CD14-positive monocyte (primary cell): Measurements from ENCODE around the gene WDR45B. TPM values are rescaled to one million over a fixed set of nuclear protein-coding genes. Genes with fewer than 3 reads are reported as not detected.

Experiments used
- DNase-seq, 3 donors: peaks; one replicate each; pipeline ENCODE4 v3.0.0-alpha.2; 2011 to 2022
- H2AFZ ChIP-seq: 2 replicates; pipeline ENCODE4 v1.6.0; 2012; ENCODE audit warnings: mild to moderate bottlenecking, low read depth, low read length, inconsistent platforms; ENCODE audit not compliant: insufficient read depth, poor library complexity, severe bottlenecking
- H3K27ac ChIP-seq, 2 donors: 1 replicate in 1 of 2; 2 replicates in 1 of 2; pipeline ENCODE4 v1.5.1; 2012 to 2013; ENCODE audit warnings: low read length in 2 of 2, control low read depth in 1 of 2, inconsistent platforms in 1 of 2, low read depth in 1 of 2, mild to moderate bottlenecking in 1 of 2
- H3K27me3 ChIP-seq, 2 donors: one replicate each; pipeline versions ENCODE4 v1.6.0 to v1.6.1; 2011 to 2013; ENCODE audit warnings: low read length in 2 of 2; ENCODE audit not compliant: control insufficient read depth in 2 of 2, insufficient read depth in 2 of 2
- H3K36me3 ChIP-seq, 2 donors: replicated peaks in 1 of 2; 1 replicate in 1 of 2; 2 replicates in 1 of 2; pipeline versions ENCODE4 v1.5.1 to v1.6.1; 2012 to 2013; ENCODE audit warnings: low read length in 2 of 2, control low read depth in 1 of 2, inconsistent platforms in 1 of 2, mild to moderate bottlenecking in 1 of 2; ENCODE audit not compliant: insufficient read depth in 2 of 2, control insufficient read depth in 1 of 2
- H3K4me1 ChIP-seq, 2 donors: 1 replicate in 1 of 2; 2 replicates in 1 of 2; pipeline versions ENCODE4 v1.5.1 to v1.6.1; 2012 to 2013; ENCODE audit warnings: low read length in 2 of 2, control low read depth in 1 of 2, inconsistent platforms in 1 of 2, mild to moderate bottlenecking in 1 of 2, moderate library complexity in 1 of 2; ENCODE audit not compliant: insufficient read depth in 2 of 2, control insufficient read depth in 1 of 2
- H3K4me2 ChIP-seq: replicated peaks from 2 replicates; pipeline ENCODE3; 2012; ENCODE audit warnings: low read length, moderate library complexity, mild to moderate bottlenecking; ENCODE audit not compliant: poor library complexity, severe bottlenecking; ENCODE audit errors: extremely low read depth
- H3K4me3 ChIP-seq, 3 experiments: fragments of 200-600 bp in 1 of 3; sonication (generic) in 1 of 3; replicated peaks in 1 of 3; 1 replicate in 2 of 3; 2 replicates in 1 of 3; pipeline ENCODE4 v1.5.1; 2011 to 2013; ENCODE audit warnings: low read length in 3 of 3, mild to moderate bottlenecking in 3 of 3, control low read depth in 2 of 3, low read depth in 2 of 3, inconsistent platforms in 1 of 3, moderate library complexity in 1 of 3
- H3K79me2 ChIP-seq: 2 replicates; pipeline ENCODE4 v1.6.0; 2012; ENCODE audit warnings: mild to moderate bottlenecking, control low read depth, inconsistent platforms, low read length, moderate library complexity; ENCODE audit not compliant: insufficient read depth
- H3K9ac ChIP-seq: 2 replicates; pipeline ENCODE4 v1.6.0; 2017; ENCODE audit warnings: low read length, mild to moderate bottlenecking; ENCODE audit not compliant: insufficient read depth, poor library complexity, severe bottlenecking
- H3K9me3 ChIP-seq, 2 donors: replicated peaks in 1 of 2; 1 replicate in 1 of 2; 2 replicates in 1 of 2; pipeline versions ENCODE4 v1.5.1 to v1.6.1; 2012 to 2013; ENCODE audit warnings: low read length in 2 of 2, control low read depth in 1 of 2; ENCODE audit not compliant: control insufficient read depth in 1 of 2, insufficient read depth in 1 of 2
- H4K20me1 ChIP-seq: 2 replicates; pipeline ENCODE4 v1.6.0; 2012; ENCODE audit warnings: mild to moderate bottlenecking, low read length, control low read depth, moderate library complexity; ENCODE audit not compliant: insufficient read depth
- H3K27ac Mint-ChIP-seq, 7 donors: one replicate each; pipeline ENCODE4 v1.8.0; 2020; ENCODE audit warnings: mild to moderate bottlenecking in 7 of 7, mixed read lengths in 7 of 7, moderate library complexity in 6 of 7, inconsistent platforms in 2 of 7
- H3K27me3 Mint-ChIP-seq, 3 donors: one replicate each; pipeline ENCODE4 v1.8.0; 2021 to 2022; ENCODE audit warnings: low read depth in 3 of 3, mild to moderate bottlenecking in 3 of 3, mixed read lengths in 3 of 3, moderate library complexity in 3 of 3, inconsistent platforms in 1 of 3
- H3K36me3 Mint-ChIP-seq, 2 donors: one replicate each; pipeline ENCODE4 v1.8.0; 2020; ENCODE audit warnings: mixed read lengths in 2 of 2, inconsistent platforms in 1 of 2, mild to moderate bottlenecking in 1 of 2
- H3K4me1 Mint-ChIP-seq: one replicate; pipeline ENCODE4 v1.8.0; 2020; ENCODE audit warnings: mild to moderate bottlenecking, mixed read lengths
- H3K4me3 Mint-ChIP-seq, 2 donors: one replicate each; pipeline ENCODE4 v1.8.0; 2020; ENCODE audit warnings: mild to moderate bottlenecking in 2 of 2, mixed read lengths in 2 of 2, moderate library complexity in 1 of 2
- H3K9me3 Mint-ChIP-seq, 7 donors: one replicate each; pipeline ENCODE4 v1.8.0; 2020 to 2022; ENCODE audit warnings: mixed read lengths in 7 of 7, mild to moderate bottlenecking in 6 of 7, moderate library complexity in 6 of 7, inconsistent platforms in 2 of 7
- CTCF ChIP-seq: fragments of 200-600 bp; IDR thresholded peaks from one replicate; pipeline ENCODE4 v1.8.0; 2022; ENCODE audit warnings: antibody characterized with exemption, mild to moderate bottlenecking
- WGBS: methylation state at CpG from one replicate; pipeline ENCODE4 v1.1.5; 2013; ENCODE audit warnings: missing lambda C conversion rate; ENCODE audit not compliant: insufficient coverage; 5-methylcytosine and 5-hydroxymethylcytosine counted together
- intact Hi-C, 2 donors: fragments of 100-400 bp; cut with micrococcal nuclease; formaldehyde crosslinking; loops; one replicate each; pipeline versions ENCODE4 v1.15.0 to v1.15.1; 2023
- polyA plus RNA-seq, 3 donors: library from polyadenylated mRNA; depleted of rRNA in 1 of 3; unstranded in 2 of 3; stranded (reverse) in 1 of 3; fragments of 300-500 nt in 2 of 3; fragments of >200 nt in 1 of 3; fragmentation: Illumina TruSeq in 2 of 3; gene quantifications; 1 replicate in 2 of 3; 2 replicates in 1 of 3; pipeline ENCODE4 v1.2.3, GENCODE V29; 2012 to 2021

The WDR45B gene
- polyA plus RNA-seq, 3 donors = 42.6 to 82.6 (median 60.3) TPM

DNA sequence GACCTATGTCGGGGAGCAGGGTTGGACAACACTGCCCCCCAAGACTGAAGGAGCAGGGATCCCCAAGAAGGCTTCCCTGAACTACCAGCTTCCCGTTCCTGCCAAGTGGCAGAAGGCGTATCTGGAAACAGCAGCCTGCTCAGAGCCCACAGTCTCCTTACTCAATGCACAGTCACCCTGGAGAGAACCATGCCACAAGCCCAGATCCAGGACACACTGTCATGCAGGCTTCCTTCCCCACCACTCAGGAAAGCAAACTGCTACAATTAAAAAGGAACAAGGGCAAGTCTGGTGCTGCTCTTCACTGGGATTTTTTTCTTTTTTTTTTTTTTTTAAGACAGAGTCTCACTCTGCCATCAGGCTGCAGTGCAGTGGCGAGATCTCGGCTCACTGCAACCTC is 8.2 kb downstream of the WDR45B start:
- 21% methylated on average over 5 of the region's 5 CpGs for WGBS
- DNase-seq = no peak
- H3K4me1 Mint-ChIP-seq = peaks cover 3% of the 10 kb centered on the region
- no peaks in the 10 kb centered on the region for H3K27me3 ChIP-seq
- intact Hi-C loops = no loop called here
- H3K27me3 Mint-ChIP-seq = no peaks in the 10 kb centered on the region
- no peak overlapping the region for H3K4me3 Mint-ChIP-seq
- peaks cover 62 to 91% of the 10 kb centered on the region in 2 donors for H3K36me3 Mint-ChIP-seq
- peaks cover 0 to 7% of the 10 kb centered on the region in 2 donors for H3K9me3 ChIP-seq
- no peak overlapping the region for H3K4me3 ChIP-seq
- no peak overlapping the region for H3K27ac ChIP-seq
- peaks cover 99% of the 10 kb centered on the region for H4K20me1 ChIP-seq
- H3K79me2 ChIP-seq = peaks cover 97% of the 10 kb centered on the region
- H3K36me3 ChIP-seq = peaks cover 51 to 92% of the 10 kb centered on the region in 2 donors
- TF ChIP-seq CTCF = no peak
- H3K4me1 ChIP-seq = no peaks in the 10 kb centered on the region
- H3K4me2 ChIP-seq = no peak overlapping the region
- H3K27ac Mint-ChIP-seq = peak overlapping the region in 2 of 7 donors; percentile 35 to 57
- peaks cover 0 to 6% (median 5%) of the 10 kb centered on the region in 7 donors for H3K9me3 Mint-ChIP-seq
- no peak overlapping the region for H2AFZ ChIP-seq
- no peak overlapping the region for H3K9ac ChIP-seq

DNA sequence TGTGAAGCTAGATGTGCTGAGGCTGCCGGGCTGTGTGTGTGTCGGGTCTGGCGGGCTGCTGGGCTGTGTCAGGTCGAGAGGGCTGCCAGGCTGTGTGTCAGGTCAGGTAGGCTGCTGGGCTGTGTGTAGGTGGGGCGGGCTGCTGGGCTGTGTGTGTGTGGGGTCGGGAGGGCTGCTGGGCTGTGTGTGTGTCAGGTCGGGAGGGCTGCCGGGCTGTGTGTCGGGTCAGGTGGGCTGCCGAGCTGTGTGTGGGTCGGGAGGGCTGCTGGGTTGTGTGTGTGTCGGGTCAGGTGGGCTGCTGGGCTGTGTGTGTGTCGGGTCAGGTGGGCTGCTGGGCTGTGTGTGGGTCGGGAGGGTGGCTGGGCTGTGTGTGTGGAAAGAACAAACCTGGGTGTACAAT is 8.6 kb downstream of the WDR45B start:
- Mint-ChIP-seq H3K27me3 (no peaks in the 10 kb centered on the region), H3K4me1 (peaks cover 3% of the 10 kb centered on the region), H3K9me3 (peaks cover 0 to 6% (median 5%) of the 10 kb centered on the region in 7 donors), H3K4me3 (no peak overlapping the region), H3K27ac (peak overlapping the region in 3 of 7 donors; percentile 35 to 57 (median 47)), H3K36me3 (peaks cover 62 to 89% of the 10 kb centered on the region in 2 donors)
- Histone ChIP-seq H3K27ac (no peak overlapping the region), H3K4me1 (no peaks in the 10 kb centered on the region), H4K20me1 (peaks cover 99% of the 10 kb centered on the region), H3K4me3 (no peak overlapping the region), H3K36me3 (peaks cover 51 to 94% of the 10 kb centered on the region in 2 donors), H3K27me3 (no peaks in the 10 kb centered on the region), H3K9ac (no peak overlapping the region), H3K9me3 (peaks cover 0 to 7% of the 10 kb centered on the region in 2 donors), H2AFZ (no peak overlapping the region), H3K79me2 (peaks cover 97% of the 10 kb centered on the region), H3K4me2 (no peak overlapping the region)
- DNase-seq = no peak
- no peak for TF ChIP-seq CTCF
- intact Hi-C loops = no loop called here
- 76% methylated on average over 14 of the region's 14 CpGs for WGBS
